Type B pancreatic cell (in vitro differentiated cells): ENCODE data around the gene FOXN3. TPM values are rescaled to one million over a fixed set of nuclear protein-coding genes. Genes with fewer than 3 reads are reported as not detected.
A peak's percentile ranks its signal among the peaks of the same experiment; 100 is the strongest.

Experiments used
- DNase-seq: peaks from one replicate; pipeline ENCODE4 v3.0.0; 2021; ENCODE audit warnings: mixed read lengths; ENCODE audit not compliant: unreplicated experiment; ENCODE audit errors: extremely low spot score
- H3K27ac Mint-ChIP-seq: 2 replicates; pipeline ENCODE4 v1.8.0; 2021; ENCODE audit warnings: mild to moderate bottlenecking, mixed read lengths
- H3K27me3 Mint-ChIP-seq: 2 replicates; pipeline ENCODE4 v1.8.0; 2021; ENCODE audit warnings: mixed read lengths
- H3K36me3 Mint-ChIP-seq: 2 replicates; pipeline ENCODE4 v1.8.0; 2021; ENCODE audit warnings: mixed read lengths
- H3K4me1 Mint-ChIP-seq: one replicate; pipeline ENCODE4 v1.8.0; 2021; ENCODE audit warnings: mixed read lengths; ENCODE audit not compliant: unreplicated experiment
- H3K4me3 Mint-ChIP-seq: 2 replicates; pipeline ENCODE4 v1.8.0; 2021; ENCODE audit warnings: mild to moderate bottlenecking, mixed read lengths
- H3K9me3 Mint-ChIP-seq: 2 replicates; pipeline ENCODE4 v1.8.0; 2021; ENCODE audit warnings: mixed read lengths
- total RNA-seq: library from RNA; stranded (reverse); gene quantifications from 2 replicates; pipeline ENCODE4 v1.2.1, GENCODE V29; 2021; ENCODE audit warnings: low replicate concordance
- TF ChIP-seq, protein P1 (sequence below): fragments of 200-600 bp; sonication (generic); conservative IDR thresholded peaks from 2 replicates; pipeline ENCODE4 v1.5.0; 2021; ENCODE audit warnings: antibody characterized with exemption, mild to moderate bottlenecking

The FOXN3 gene
- total RNA-seq, 1 donor from 2014 or later = 73.5 TPM

DNA sequence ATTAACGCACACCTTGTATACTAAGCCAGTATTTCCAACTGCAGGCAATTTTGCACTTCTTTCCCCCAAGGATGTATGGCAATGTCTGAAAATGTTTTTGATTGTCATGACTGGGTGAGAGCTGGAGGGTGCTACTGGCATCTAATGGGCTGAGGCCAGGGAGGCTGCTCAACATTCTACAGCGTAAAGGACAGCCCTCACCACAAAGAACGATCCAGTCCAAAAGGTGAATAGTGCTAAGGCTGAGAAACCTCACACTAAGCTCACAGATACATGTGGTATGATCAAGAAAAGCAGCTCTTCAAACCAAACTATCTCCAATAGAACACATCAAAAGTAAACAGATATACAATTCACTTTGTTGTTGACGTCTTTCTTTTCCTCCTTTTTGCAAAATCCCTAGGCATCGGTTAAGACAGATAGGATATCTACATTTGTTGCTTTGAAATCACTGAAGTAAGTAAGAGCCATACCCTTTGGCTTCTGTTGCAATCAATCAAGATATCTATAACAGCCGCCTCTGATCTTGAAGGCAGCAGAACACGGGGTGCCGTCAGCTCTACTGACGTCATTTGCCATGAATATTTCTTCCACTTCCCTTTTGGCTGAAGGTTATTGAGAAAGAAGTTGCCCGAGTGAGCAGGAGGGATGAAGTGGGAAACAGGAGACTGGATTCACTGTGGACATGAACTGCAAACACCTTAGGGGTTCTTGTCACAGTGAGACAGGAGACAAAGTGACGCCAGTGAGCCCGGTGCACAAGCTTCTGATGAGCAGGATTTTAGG is 218.3 kb downstream of the FOXN3 start:
- no peak for DNase-seq
- H3K27me3 Mint-ChIP-seq = no peaks in the 10 kb centered on the region
- no peaks in the 10 kb centered on the region for H3K9me3 Mint-ChIP-seq
- TF ChIP-seq, protein P1, sequence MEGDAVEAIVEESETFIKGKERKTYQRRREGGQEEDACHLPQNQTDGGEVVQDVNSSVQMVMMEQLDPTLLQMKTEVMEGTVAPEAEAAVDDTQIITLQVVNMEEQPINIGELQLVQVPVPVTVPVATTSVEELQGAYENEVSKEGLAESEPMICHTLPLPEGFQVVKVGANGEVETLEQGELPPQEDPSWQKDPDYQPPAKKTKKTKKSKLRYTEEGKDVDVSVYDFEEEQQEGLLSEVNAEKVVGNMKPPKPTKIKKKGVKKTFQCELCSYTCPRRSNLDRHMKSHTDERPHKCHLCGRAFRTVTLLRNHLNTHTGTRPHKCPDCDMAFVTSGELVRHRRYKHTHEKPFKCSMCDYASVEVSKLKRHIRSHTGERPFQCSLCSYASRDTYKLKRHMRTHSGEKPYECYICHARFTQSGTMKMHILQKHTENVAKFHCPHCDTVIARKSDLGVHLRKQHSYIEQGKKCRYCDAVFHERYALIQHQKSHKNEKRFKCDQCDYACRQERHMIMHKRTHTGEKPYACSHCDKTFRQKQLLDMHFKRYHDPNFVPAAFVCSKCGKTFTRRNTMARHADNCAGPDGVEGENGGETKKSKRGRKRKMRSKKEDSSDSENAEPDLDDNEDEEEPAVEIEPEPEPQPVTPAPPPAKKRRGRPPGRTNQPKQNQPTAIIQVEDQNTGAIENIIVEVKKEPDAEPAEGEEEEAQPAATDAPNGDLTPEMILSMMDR = no peak
- peaks cover 27% of the 10 kb centered on the region for H3K36me3 Mint-ChIP-seq
- H3K4me3 Mint-ChIP-seq = peak overlapping the region; percentile 1
- peaks cover 23% of the 10 kb centered on the region for H3K4me1 Mint-ChIP-seq
- peak overlapping the region; percentile 46 for H3K27ac Mint-ChIP-seq

DNA sequence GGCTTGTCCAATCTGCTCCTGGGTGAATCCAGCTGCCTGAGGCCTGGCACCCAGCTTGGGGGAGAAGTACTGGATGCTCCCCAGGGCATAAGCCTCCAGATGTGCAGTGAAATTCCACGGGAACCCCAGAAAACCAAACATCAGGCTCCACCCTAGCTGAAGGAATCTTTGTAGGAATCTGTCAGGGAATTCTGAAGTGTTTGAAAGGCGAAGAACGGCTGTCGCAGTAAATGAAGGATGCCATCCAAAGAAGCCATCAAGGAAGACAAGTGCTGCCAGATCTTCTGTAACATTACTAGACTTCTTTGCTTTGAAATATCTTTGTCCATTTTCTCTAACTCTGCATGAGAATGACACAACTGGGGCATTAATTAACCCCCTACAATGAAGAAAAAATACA is 219.4 kb downstream of the FOXN3 start:
- Mint-ChIP-seq H3K36me3 (peaks cover 27% of the 10 kb centered on the region), H3K4me3 (no peak overlapping the region), H3K27me3 (no peaks in the 10 kb centered on the region), H3K4me1 (peaks cover 16% of the 10 kb centered on the region), H3K9me3 (no peaks in the 10 kb centered on the region), H3K27ac (no peak overlapping the region)
- no peak for DNase-seq
- TF ChIP-seq, protein P1 = no peak

DNA sequence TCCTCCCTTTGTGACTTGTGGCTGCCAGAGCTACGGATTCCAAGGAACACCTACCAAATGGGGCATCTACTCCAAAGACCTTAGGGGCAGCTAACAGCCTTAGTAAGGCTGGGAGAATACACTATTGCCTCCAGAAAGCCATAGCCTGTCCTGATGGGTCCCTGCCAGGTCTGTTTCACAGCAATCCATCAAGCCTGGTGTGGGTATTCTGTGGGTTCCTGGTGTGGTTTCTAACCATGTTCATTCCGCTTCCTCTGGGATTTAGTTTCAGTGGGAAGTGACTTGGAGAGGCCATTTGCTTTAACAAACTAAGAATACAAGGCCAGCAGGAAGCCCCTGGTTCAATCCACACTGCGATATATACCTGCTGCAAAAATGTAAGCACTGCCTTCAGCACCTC is 220.5 kb downstream of the FOXN3 start:
- Mint-ChIP-seq H3K36me3 (peaks cover 24% of the 10 kb centered on the region), H3K9me3 (no peaks in the 10 kb centered on the region), H3K27me3 (no peaks in the 10 kb centered on the region), H3K4me3 (no peak overlapping the region), H3K4me1 (peaks cover 10% of the 10 kb centered on the region), H3K27ac (no peak overlapping the region)
- DNase-seq = no peak
- TF ChIP-seq, protein P1 = no peak

DNA sequence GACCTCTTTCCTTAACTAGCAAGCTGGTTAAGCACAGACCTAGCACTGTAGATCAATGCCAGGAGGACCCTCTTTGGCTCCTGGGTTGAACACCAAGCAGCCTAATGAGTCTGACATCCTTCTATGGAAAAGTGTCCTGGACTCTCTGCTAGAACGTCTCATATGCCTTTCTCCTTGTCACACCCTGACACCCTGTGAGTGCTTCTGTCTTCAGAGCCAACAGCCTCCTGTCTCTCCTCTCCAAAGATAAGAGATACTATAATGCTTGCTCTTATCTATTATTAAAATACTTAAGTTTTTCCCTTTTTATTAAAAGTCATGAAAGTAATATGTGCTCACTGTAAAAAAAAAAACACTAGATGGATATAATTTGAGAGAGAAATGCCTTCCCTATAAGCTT is 222.7 kb downstream of the FOXN3 start:
- no peak overlapping the region for H3K27ac Mint-ChIP-seq
- no peaks in the 10 kb centered on the region for H3K27me3 Mint-ChIP-seq

DNA sequence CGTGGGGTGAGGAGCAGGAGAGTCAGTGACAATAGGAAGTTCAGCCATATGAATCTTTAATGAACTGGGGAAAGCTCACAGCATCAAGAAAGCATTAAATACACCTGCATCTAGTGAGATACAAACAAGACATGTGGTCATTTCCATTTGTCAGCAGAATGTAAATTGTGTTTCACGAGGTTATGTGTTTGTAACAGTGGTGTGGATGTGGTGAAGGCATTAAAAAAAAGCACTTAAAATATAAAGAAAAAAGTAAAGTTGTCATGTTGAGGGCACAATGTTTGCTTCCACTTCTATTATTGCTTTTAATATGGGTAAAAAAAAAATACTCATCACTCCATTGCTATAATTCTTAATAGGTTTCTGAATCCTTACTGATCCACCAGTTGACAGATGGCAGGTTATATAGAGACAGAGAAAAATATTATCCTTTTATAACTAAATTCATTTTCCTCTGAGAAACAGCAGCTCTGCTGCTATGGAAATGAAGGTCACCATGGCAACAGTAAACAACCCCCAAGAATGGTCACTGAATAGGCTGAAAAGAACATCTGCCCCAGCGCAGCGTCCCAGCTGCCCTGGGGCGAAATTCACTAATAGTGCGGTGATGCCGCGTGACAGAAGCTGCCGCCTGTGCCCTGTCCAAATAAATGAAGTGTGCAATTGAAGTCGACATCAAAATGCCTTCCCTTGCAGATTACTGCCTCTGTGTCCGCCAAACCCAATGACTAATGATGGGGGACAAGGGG is 226.1 kb downstream of the FOXN3 start:
- DNase-seq = no peak
- peak overlapping the region; percentile 58 for H3K27ac Mint-ChIP-seq
- peaks cover 8% of the 10 kb centered on the region for H3K9me3 Mint-ChIP-seq
- H3K4me3 Mint-ChIP-seq = no peak overlapping the region
- TF ChIP-seq, protein P1 = no peak
- H3K4me1 Mint-ChIP-seq = peaks cover 10% of the 10 kb centered on the region
- peaks cover 21% of the 10 kb centered on the region for H3K36me3 Mint-ChIP-seq
- no peaks in the 10 kb centered on the region for H3K27me3 Mint-ChIP-seq

More for the DNA sequence above, 222.7 kb downstream of the FOXN3 start:
- DNase-seq = no peak
- TF ChIP-seq, protein P1 = no peak
- Mint-ChIP-seq H3K4me1 (peaks cover 10% of the 10 kb centered on the region), H3K9me3 (no peaks in the 10 kb centered on the region), H3K36me3 (peaks cover 26% of the 10 kb centered on the region), H3K4me3 (no peak overlapping the region)
